CD14-positive monocyte (primary cell): ENCODE measurements around the gene CBLB. TPM values are rescaled to one million over a fixed set of nuclear protein-coding genes. Genes with fewer than 3 reads are reported as not detected.

Experiments used
- DNase-seq, 3 donors: peaks; one replicate each; pipeline ENCODE4 v3.0.0-alpha.2; 2011 to 2022
- H2AFZ ChIP-seq: 2 replicates; pipeline ENCODE4 v1.6.0; 2012; ENCODE audit warnings: mild to moderate bottlenecking, low read depth, low read length, inconsistent platforms; ENCODE audit not compliant: insufficient read depth, poor library complexity, severe bottlenecking
- H3K27ac ChIP-seq, 2 donors: 1 replicate in 1 of 2; 2 replicates in 1 of 2; pipeline ENCODE4 v1.5.1; 2012 to 2013; ENCODE audit warnings: low read length in 2 of 2, control low read depth in 1 of 2, inconsistent platforms in 1 of 2, low read depth in 1 of 2, mild to moderate bottlenecking in 1 of 2
- H3K27me3 ChIP-seq, 2 donors: one replicate each; pipeline versions ENCODE4 v1.6.0 to v1.6.1; 2011 to 2013; ENCODE audit warnings: low read length in 2 of 2; ENCODE audit not compliant: control insufficient read depth in 2 of 2, insufficient read depth in 2 of 2
- H3K36me3 ChIP-seq, 2 donors: replicated peaks in 1 of 2; 1 replicate in 1 of 2; 2 replicates in 1 of 2; pipeline versions ENCODE4 v1.5.1 to v1.6.1; 2012 to 2013; ENCODE audit warnings: low read length in 2 of 2, control low read depth in 1 of 2, inconsistent platforms in 1 of 2, mild to moderate bottlenecking in 1 of 2; ENCODE audit not compliant: insufficient read depth in 2 of 2, control insufficient read depth in 1 of 2
- H3K4me1 ChIP-seq, 2 donors: 1 replicate in 1 of 2; 2 replicates in 1 of 2; pipeline versions ENCODE4 v1.5.1 to v1.6.1; 2012 to 2013; ENCODE audit warnings: low read length in 2 of 2, control low read depth in 1 of 2, inconsistent platforms in 1 of 2, mild to moderate bottlenecking in 1 of 2, moderate library complexity in 1 of 2; ENCODE audit not compliant: insufficient read depth in 2 of 2, control insufficient read depth in 1 of 2
- H3K4me2 ChIP-seq: replicated peaks from 2 replicates; pipeline ENCODE3; 2012; ENCODE audit warnings: low read length, moderate library complexity, mild to moderate bottlenecking; ENCODE audit not compliant: poor library complexity, severe bottlenecking; ENCODE audit errors: extremely low read depth
- H3K4me3 ChIP-seq, 3 experiments: fragments of 200-600 bp in 1 of 3; sonication (generic) in 1 of 3; replicated peaks in 1 of 3; 1 replicate in 2 of 3; 2 replicates in 1 of 3; pipeline ENCODE4 v1.5.1; 2011 to 2013; ENCODE audit warnings: low read length in 3 of 3, mild to moderate bottlenecking in 3 of 3, control low read depth in 2 of 3, low read depth in 2 of 3, inconsistent platforms in 1 of 3, moderate library complexity in 1 of 3
- H3K79me2 ChIP-seq: 2 replicates; pipeline ENCODE4 v1.6.0; 2012; ENCODE audit warnings: mild to moderate bottlenecking, control low read depth, inconsistent platforms, low read length, moderate library complexity; ENCODE audit not compliant: insufficient read depth
- H3K9ac ChIP-seq: 2 replicates; pipeline ENCODE4 v1.6.0; 2017; ENCODE audit warnings: low read length, mild to moderate bottlenecking; ENCODE audit not compliant: insufficient read depth, poor library complexity, severe bottlenecking
- H3K9me3 ChIP-seq, 2 donors: replicated peaks in 1 of 2; 1 replicate in 1 of 2; 2 replicates in 1 of 2; pipeline versions ENCODE4 v1.5.1 to v1.6.1; 2012 to 2013; ENCODE audit warnings: low read length in 2 of 2, control low read depth in 1 of 2; ENCODE audit not compliant: control insufficient read depth in 1 of 2, insufficient read depth in 1 of 2
- H4K20me1 ChIP-seq: 2 replicates; pipeline ENCODE4 v1.6.0; 2012; ENCODE audit warnings: mild to moderate bottlenecking, low read length, control low read depth, moderate library complexity; ENCODE audit not compliant: insufficient read depth
- H3K27ac Mint-ChIP-seq, 7 donors: one replicate each; pipeline ENCODE4 v1.8.0; 2020; ENCODE audit warnings: mild to moderate bottlenecking in 7 of 7, mixed read lengths in 7 of 7, moderate library complexity in 6 of 7, inconsistent platforms in 2 of 7
- H3K27me3 Mint-ChIP-seq, 3 donors: one replicate each; pipeline ENCODE4 v1.8.0; 2021 to 2022; ENCODE audit warnings: low read depth in 3 of 3, mild to moderate bottlenecking in 3 of 3, mixed read lengths in 3 of 3, moderate library complexity in 3 of 3, inconsistent platforms in 1 of 3
- H3K36me3 Mint-ChIP-seq, 2 donors: one replicate each; pipeline ENCODE4 v1.8.0; 2020; ENCODE audit warnings: mixed read lengths in 2 of 2, inconsistent platforms in 1 of 2, mild to moderate bottlenecking in 1 of 2
- H3K4me1 Mint-ChIP-seq: one replicate; pipeline ENCODE4 v1.8.0; 2020; ENCODE audit warnings: mild to moderate bottlenecking, mixed read lengths
- H3K4me3 Mint-ChIP-seq, 2 donors: one replicate each; pipeline ENCODE4 v1.8.0; 2020; ENCODE audit warnings: mild to moderate bottlenecking in 2 of 2, mixed read lengths in 2 of 2, moderate library complexity in 1 of 2
- H3K9me3 Mint-ChIP-seq, 7 donors: one replicate each; pipeline ENCODE4 v1.8.0; 2020 to 2022; ENCODE audit warnings: mixed read lengths in 7 of 7, mild to moderate bottlenecking in 6 of 7, moderate library complexity in 6 of 7, inconsistent platforms in 2 of 7
- CTCF ChIP-seq: fragments of 200-600 bp; IDR thresholded peaks from one replicate; pipeline ENCODE4 v1.8.0; 2022; ENCODE audit warnings: antibody characterized with exemption, mild to moderate bottlenecking
- WGBS: methylation state at CpG from one replicate; pipeline ENCODE4 v1.1.5; 2013; ENCODE audit warnings: missing lambda C conversion rate; ENCODE audit not compliant: insufficient coverage; 5-methylcytosine and 5-hydroxymethylcytosine counted together
- intact Hi-C, 2 donors: fragments of 100-400 bp; cut with micrococcal nuclease; formaldehyde crosslinking; loops; one replicate each; pipeline versions ENCODE4 v1.15.0 to v1.15.1; 2023
- polyA plus RNA-seq, 3 donors: library from polyadenylated mRNA; depleted of rRNA in 1 of 3; unstranded in 2 of 3; stranded (reverse) in 1 of 3; fragments of 300-500 nt in 2 of 3; fragments of >200 nt in 1 of 3; fragmentation: Illumina TruSeq in 2 of 3; gene quantifications; 1 replicate in 2 of 3; 2 replicates in 1 of 3; pipeline ENCODE4 v1.2.3, GENCODE V29; 2012 to 2021

CBLB gene
- polyA plus RNA-seq, 3 donors = 1.6 to 8.1 (median 3.6) TPM

DNA sequence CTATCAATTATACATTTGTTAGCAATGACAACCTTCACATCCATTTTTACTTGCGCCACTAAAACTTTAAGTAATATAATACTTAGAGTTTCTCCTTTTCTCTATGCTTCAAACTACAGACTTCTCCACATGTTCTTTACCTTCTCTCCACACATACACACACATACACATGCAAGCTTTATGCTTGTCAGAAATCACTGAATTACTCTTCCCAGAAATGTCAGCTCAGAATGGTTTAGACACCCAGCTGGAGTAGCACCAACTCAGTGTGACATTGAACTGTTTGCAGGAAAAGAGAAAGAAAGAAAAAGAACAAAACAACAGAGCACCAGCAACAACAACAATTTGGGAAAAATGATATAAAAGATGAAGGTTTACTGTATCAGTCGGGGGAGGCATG is 20.9 kb downstream of the CBLB start:
- Histone ChIP-seq H3K4me2 (no peak overlapping the region), H3K79me2 (no peaks in the 10 kb centered on the region), H3K27ac (no peak overlapping the region), H2AFZ (no peak overlapping the region), H3K36me3 (peaks cover 2 to 22% of the 10 kb centered on the region in 2 donors), H3K27me3 (no peaks in the 10 kb centered on the region), H3K4me3 (no peak overlapping the region), H3K4me1 (no peaks in the 10 kb centered on the region), H4K20me1 (no peaks in the 10 kb centered on the region), H3K9ac (no peak overlapping the region), H3K9me3 (no peaks in the 10 kb centered on the region)
- Mint-ChIP-seq H3K4me3 (no peak overlapping the region), H3K4me1 (no peaks in the 10 kb centered on the region), H3K27ac (no peak overlapping the region), H3K9me3 (no peaks in the 10 kb centered on the region), H3K27me3 (no peaks in the 10 kb centered on the region), H3K36me3 (peaks cover 14 to 26% of the 10 kb centered on the region in 2 donors)
- no peak for TF ChIP-seq CTCF
- no peak for DNase-seq
- no CpG with 5 or more reads among the region's 2 CpGs for WGBS
- intact Hi-C loops = no loop called here

GRCh38 chr3:105847452-105847851 is 21.4 kb downstream of the CBLB start:
- Mint-ChIP-seq H3K36me3 (peaks cover 10 to 22% of the 10 kb centered on the region in 2 donors), H3K4me1 (no peaks in the 10 kb centered on the region), H3K4me3 (no peak overlapping the region), H3K27me3 (no peaks in the 10 kb centered on the region), H3K9me3 (peaks cover 0 to 1% (median 0%) of the 10 kb centered on the region in 7 donors), H3K27ac (no peak overlapping the region)
- peaks cover 2 to 19% of the 10 kb centered on the region in 2 donors for H3K36me3 ChIP-seq
- H3K27me3 ChIP-seq = no peaks in the 10 kb centered on the region
- H3K9me3 ChIP-seq = no peaks in the 10 kb centered on the region
- no peak overlapping the region for H3K27ac ChIP-seq
- intact Hi-C loops = no loop called here
- H4K20me1 ChIP-seq = no peaks in the 10 kb centered on the region
- no CpG with 5 or more reads among the region's 1 CpG for WGBS
- TF ChIP-seq CTCF = no peak
- no peak overlapping the region for H3K4me2 ChIP-seq
- no peak overlapping the region for H2AFZ ChIP-seq
- no peak overlapping the region for H3K4me3 ChIP-seq
- H3K79me2 ChIP-seq = no peaks in the 10 kb centered on the region
- H3K4me1 ChIP-seq = no peaks in the 10 kb centered on the region
- no peak overlapping the region for H3K9ac ChIP-seq
- DNase-seq = no peak
